SK-N-SH (cell line): ENCODE measurements around the gene CDH22. TPM values are rescaled to one million over a fixed set of nuclear protein-coding genes. Genes with fewer than 3 reads are reported as not detected.

ENCODE experiments used
- CTCF ChIA-PET: fragments of 300-600, 350-600 bp; formaldehyde crosslinking; extraction: SDS; loops from one replicate; lab custom pipeline; 2021; lab: Yijun Ruan, JAX
- POLR2A ChIA-PET: fragments of 350-600 bp; sonication (Branson Sonifier 250); formaldehyde crosslinking; extraction: SDS; loops from one replicate; lab custom pipeline; 2020; ENCODE audit warnings: antibody characterized with exemption, inconsistent platforms; lab: Yijun Ruan, JAX
- DNase-seq: peaks from one replicate; pipeline ENCODE4 v3.0.0; 2012
- H2AFZ ChIP-seq: fragments of 200-600 bp; sonication (generic); 2 replicates; pipeline ENCODE4 v1.8.1; 2016; ENCODE audit warnings: antibody characterized with exemption, mild to moderate bottlenecking, low read depth
- H3F3A ChIP-seq: fragments of 200-600 bp; sonication (generic); replicated peaks from 2 replicates; pipeline ENCODE3; 2016; ENCODE audit warnings: antibody characterized with exemption, mild to moderate bottlenecking; ENCODE audit not compliant: insufficient read depth
- H3K27ac ChIP-seq, 2 experiments: fragments of 200-500 bp in 1 of 2; fragments of 200-600 bp in 1 of 2; sonication (Bioruptor generic) in 1 of 2; sonication (generic), shearing (Covaris generic) in 1 of 2; 2 replicates each; pipeline versions ENCODE4 v1.5.1 to v1.6.1; 2014 to 2016; ENCODE audit warnings: low read depth in 2 of 2, inconsistent platforms in 1 of 2, low read length in 1 of 2, mild to moderate bottlenecking in 1 of 2, mixed read lengths in 1 of 2
- H3K27me3 ChIP-seq: fragments of 200-600 bp; sonication (generic), shearing (Covaris generic); 2 replicates; pipeline ENCODE4 v1.6.1; 2016; ENCODE audit warnings: mixed run types; ENCODE audit not compliant: insufficient read depth
- H3K36me3 ChIP-seq, 2 experiments: fragments of 200-500 bp in 1 of 2; fragments of 200-600 bp in 1 of 2; sonication (Bioruptor generic) in 1 of 2; sonication (generic) in 1 of 2; replicated peaks in 1 of 2; 2 replicates each; pipeline versions ENCODE3 to v1.5.1; 2014 to 2016; ENCODE audit warnings: low read length in 1 of 2, mild to moderate bottlenecking in 1 of 2; ENCODE audit not compliant: insufficient read depth in 2 of 2, control insufficient read depth in 1 of 2
- H3K4me1 ChIP-seq, 2 experiments: fragments of 200-500 bp in 1 of 2; fragments of 200-600 bp in 1 of 2; sonication (Bioruptor generic) in 1 of 2; sonication (generic), shearing (Covaris generic) in 1 of 2; 2 replicates each; pipeline versions ENCODE4 v1.5.1 to v1.6.1; 2014 to 2016; ENCODE audit warnings: low read depth in 1 of 2, low read length in 1 of 2, mixed run types in 1 of 2; ENCODE audit not compliant: insufficient read depth in 2 of 2, control insufficient read depth in 1 of 2
- H3K4me2 ChIP-seq: fragments of 200-600 bp; sonication (generic), shearing (Covaris generic); 2 replicates; pipeline ENCODE4 v1.6.1; 2017; ENCODE audit warnings: mixed run types
- H3K4me3 ChIP-seq, 2 experiments: fragments of 200-500 bp in 1 of 2; fragments of 200-600 bp in 1 of 2; sonication (Bioruptor generic) in 1 of 2; sonication (generic), shearing (Covaris generic) in 1 of 2; 2 replicates each; pipeline versions ENCODE4 v1.5.1 to v1.8.1; 2014 to 2016; ENCODE audit warnings: low read depth in 2 of 2, inconsistent platforms in 1 of 2, low read length in 1 of 2, mild to moderate bottlenecking in 1 of 2, mixed read lengths in 1 of 2, moderate library complexity in 1 of 2
- H3K79me2 ChIP-seq: fragments of 200-600 bp; sonication (generic); 2 replicates; pipeline ENCODE4 v1.8.1; 2017; ENCODE audit warnings: mild to moderate bottlenecking; ENCODE audit not compliant: insufficient read depth
- H3K9ac ChIP-seq: fragments of 200-600 bp; sonication (generic); 2 replicates; pipeline ENCODE4 v1.6.1; 2017; ENCODE audit warnings: mixed run types
- H3K9me2 ChIP-seq: fragments of 200-600 bp; sonication (generic); 2 replicates; pipeline ENCODE4 v1.6.1; 2017; ENCODE audit warnings: mixed run types
- H3K9me3 ChIP-seq: fragments of 200-600 bp; sonication (generic); 2 replicates; pipeline ENCODE4 v1.6.1; 2017; ENCODE audit warnings: mixed run types, mild to moderate bottlenecking, moderate library complexity
- H4K20me1 ChIP-seq: fragments of 200-600 bp; sonication (generic); 2 replicates; pipeline ENCODE4 v1.6.1; 2017; ENCODE audit warnings: mild to moderate bottlenecking, mixed run types; ENCODE audit not compliant: insufficient read depth
- ELF1 ChIP-seq: IDR thresholded peaks from 2 replicates; pipeline ENCODE4 v1.4.0; 2012
- EP300 ChIP-seq, 2 experiments: IDR thresholded peaks; 2 replicates each; pipeline versions ENCODE4 v1.4.0 to v1.6.1; 2012; ENCODE audit warnings: borderline replicate concordance in 1 of 2, low read depth in 1 of 2, low read length in 1 of 2
- EZH2phosphoT487 ChIP-seq: fragments of 200-600 bp; sonication (generic); IDR thresholded peaks from 2 replicates; pipeline ENCODE4 v1.6.1; 2017; ENCODE audit warnings: low read depth, mixed run types, mild to moderate bottlenecking, antibody characterized with exemption, moderate library complexity, borderline replicate concordance
- JUND ChIP-seq: IDR thresholded peaks from 2 replicates; pipeline ENCODE4 v1.4.0; 2012
- MXI1 ChIP-seq: IDR thresholded peaks from 2 replicates; pipeline ENCODE4 v1.6.1; 2012; ENCODE audit warnings: mild to moderate bottlenecking, low read depth, low read length, improper control_type of control experiment
- NFIC ChIP-seq: IDR thresholded peaks from 2 replicates; pipeline ENCODE4 v1.4.0; 2012; ENCODE audit warnings: borderline replicate concordance
- PBX3 ChIP-seq: IDR thresholded peaks from 2 replicates; pipeline ENCODE4; 2012
- RAD21 ChIP-seq: IDR thresholded peaks from 2 replicates; pipeline ENCODE4 v1.6.1; 2012; ENCODE audit warnings: mild to moderate bottlenecking, low read length
- RCOR1 ChIP-seq: fragments of 150-350 bp; IDR thresholded peaks from 2 replicates; pipeline ENCODE4 v1.6.1; 2017; ENCODE audit warnings: antibody characterized with exemption, low read length
- SMC3 ChIP-seq: IDR thresholded peaks from 2 replicates; pipeline ENCODE4 v1.6.1; 2012; ENCODE audit warnings: low read depth, low read length, improper control_type of control experiment
- TAF1 ChIP-seq: IDR thresholded peaks from 2 replicates; pipeline ENCODE4 v1.6.1; 2012; ENCODE audit warnings: low read depth, mild to moderate bottlenecking, low read length, moderate library complexity, borderline replicate concordance
- USF1 ChIP-seq: IDR thresholded peaks from 2 replicates; pipeline ENCODE4 v1.4.0; 2012; ENCODE audit warnings: low read depth, borderline replicate concordance
- YY1 ChIP-seq: IDR thresholded peaks from 2 replicates; pipeline ENCODE4 v1.4.0; 2012; ENCODE audit warnings: low read depth, mild to moderate bottlenecking
- WGBS: methylation state at CpG from one replicate; pipeline ENCODE4 v1.1.6; 2017; ENCODE audit warnings: low lambda C conversion rate; 5-methylcytosine and 5-hydroxymethylcytosine counted together
- polyA plus RNA-seq, 3 experiments: library from polyadenylated mRNA; depleted of rRNA; stranded (reverse); fragments of >200 nt; gene quantifications; 2 replicates each; pipeline ENCODE4 v1.2.3, GENCODE V29; 2012
- TF ChIP-seq, protein P1 (sequence below): IDR thresholded peaks from 2 replicates; pipeline ENCODE4 v1.6.1; 2012; ENCODE audit warnings: mild to moderate bottlenecking, low read depth, low read length, moderate library complexity
- TF ChIP-seq, protein P2 (sequence below): fragments of 150-350 bp; IDR thresholded peaks from 2 replicates; pipeline ENCODE4 v1.6.1; 2016; ENCODE audit warnings: mild to moderate bottlenecking, low read depth, low read length

Gene CDH22
- polyA plus RNA-seq, 1 of the 3 experiments (the other 2 are of a cell fraction), result not detected

DNA sequence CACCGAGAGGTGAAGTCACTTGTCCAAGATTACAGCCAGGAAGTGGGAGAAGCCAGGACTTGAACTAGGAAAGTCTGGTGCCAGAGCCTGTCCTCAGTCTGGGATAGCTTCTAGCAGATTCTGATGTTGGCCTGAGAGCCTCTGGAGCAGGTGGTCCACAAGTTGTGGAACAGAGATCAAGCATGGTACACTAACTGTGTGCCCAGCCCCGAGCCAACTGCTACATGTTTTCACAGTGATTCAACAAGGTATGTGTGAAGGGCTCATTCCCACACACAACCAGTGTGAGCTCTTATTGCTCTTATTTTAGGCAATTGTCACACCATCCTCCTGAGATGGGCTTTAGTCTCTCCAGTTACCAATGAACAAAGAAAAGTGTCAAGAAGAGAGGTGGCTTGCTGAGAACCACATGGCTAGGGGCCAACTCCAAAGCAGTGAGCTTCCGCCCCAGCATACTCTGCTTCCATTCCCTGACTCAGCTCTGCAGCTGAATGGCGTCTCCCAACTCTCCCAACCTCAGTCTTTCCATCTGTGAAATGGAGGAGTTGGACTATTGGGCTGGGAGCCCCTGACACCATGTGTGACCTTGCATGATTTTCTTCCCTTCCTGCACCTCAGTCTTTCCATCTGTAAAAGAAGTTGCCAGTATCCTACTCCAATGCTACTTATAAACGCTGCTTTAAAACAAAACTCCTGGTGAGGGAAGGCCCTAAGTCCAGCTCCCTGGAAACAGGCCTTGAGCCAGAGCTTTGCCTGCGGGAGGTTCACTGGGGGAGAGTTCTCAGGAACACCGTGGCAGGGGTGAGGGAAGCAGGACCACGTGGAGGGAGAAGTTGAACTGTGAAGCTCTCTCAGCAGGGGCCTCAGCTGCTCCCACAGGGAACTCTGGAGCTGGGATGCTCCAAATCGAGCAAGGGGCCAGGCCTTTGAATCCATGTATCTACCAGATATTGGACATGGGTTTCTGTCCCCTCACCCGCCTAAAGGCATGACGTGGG, 40.9 kb downstream of the CDH22 start (continued):
- TF ChIP-seq, protein P1, sequence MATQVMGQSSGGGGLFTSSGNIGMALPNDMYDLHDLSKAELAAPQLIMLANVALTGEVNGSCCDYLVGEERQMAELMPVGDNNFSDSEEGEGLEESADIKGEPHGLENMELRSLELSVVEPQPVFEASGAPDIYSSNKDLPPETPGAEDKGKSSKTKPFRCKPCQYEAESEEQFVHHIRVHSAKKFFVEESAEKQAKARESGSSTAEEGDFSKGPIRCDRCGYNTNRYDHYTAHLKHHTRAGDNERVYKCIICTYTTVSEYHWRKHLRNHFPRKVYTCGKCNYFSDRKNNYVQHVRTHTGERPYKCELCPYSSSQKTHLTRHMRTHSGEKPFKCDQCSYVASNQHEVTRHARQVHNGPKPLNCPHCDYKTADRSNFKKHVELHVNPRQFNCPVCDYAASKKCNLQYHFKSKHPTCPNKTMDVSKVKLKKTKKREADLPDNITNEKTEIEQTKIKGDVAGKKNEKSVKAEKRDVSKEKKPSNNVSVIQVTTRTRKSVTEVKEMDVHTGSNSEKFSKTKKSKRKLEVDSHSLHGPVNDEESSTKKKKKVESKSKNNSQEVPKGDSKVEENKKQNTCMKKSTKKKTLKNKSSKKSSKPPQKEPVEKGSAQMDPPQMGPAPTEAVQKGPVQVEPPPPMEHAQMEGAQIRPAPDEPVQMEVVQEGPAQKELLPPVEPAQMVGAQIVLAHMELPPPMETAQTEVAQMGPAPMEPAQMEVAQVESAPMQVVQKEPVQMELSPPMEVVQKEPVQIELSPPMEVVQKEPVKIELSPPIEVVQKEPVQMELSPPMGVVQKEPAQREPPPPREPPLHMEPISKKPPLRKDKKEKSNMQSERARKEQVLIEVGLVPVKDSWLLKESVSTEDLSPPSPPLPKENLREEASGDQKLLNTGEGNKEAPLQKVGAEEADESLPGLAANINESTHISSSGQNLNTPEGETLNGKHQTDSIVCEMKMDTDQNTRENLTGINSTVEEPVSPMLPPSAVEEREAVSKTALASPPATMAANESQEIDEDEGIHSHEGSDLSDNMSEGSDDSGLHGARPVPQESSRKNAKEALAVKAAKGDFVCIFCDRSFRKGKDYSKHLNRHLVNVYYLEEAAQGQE, result no peak
- no peak for TF ChIP-seq EP300 (IDR thresholded peaks at IDR 0.05; ENCODE audit: borderline replicate concordance in 1 of 2, low read depth in 1 of 2, low read length in 1 of 2)
- no peak for TF ChIP-seq USF1
- no peak for TF ChIP-seq JUND
- TF ChIP-seq RCOR1, result no peak
- TF ChIP-seq, protein P2, sequence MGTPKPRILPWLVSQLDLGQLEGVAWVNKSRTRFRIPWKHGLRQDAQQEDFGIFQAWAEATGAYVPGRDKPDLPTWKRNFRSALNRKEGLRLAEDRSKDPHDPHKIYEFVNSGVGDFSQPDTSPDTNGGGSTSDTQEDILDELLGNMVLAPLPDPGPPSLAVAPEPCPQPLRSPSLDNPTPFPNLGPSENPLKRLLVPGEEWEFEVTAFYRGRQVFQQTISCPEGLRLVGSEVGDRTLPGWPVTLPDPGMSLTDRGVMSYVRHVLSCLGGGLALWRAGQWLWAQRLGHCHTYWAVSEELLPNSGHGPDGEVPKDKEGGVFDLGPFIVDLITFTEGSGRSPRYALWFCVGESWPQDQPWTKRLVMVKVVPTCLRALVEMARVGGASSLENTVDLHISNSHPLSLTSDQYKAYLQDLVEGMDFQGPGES, result no peak
- no peak for TF ChIP-seq YY1
- TF ChIP-seq RAD21, result no peak
- no peak for TF ChIP-seq EZH2phosphoT487

- CTCF ChIA-PET, result interaction anchor here (0.6 to 4.3 kb wide), 2 partner anchors 83 to 177 kb away, joined by 4 to 16 read pairs; no protein-coding TSS in a partner anchor
- no peaks in the 10 kb centered on the region for H3K9me3 ChIP-seq
- H3K36me3 ChIP-seq, result no peaks in the 10 kb centered on the region
- no peak overlapping the region for H3K4me2 ChIP-seq
- H3K4me1 ChIP-seq, result peaks cover 0 to 9% of the 10 kb centered on the region in 2 experiments; a peak in 1 of 4 replicates
- no peak for DNase-seq
- TF ChIP-seq MXI1, result no peak
- no peak for TF ChIP-seq SMC3
- TF ChIP-seq TAF1, result no peak
- TF ChIP-seq NFIC, result no peak
- no peak for TF ChIP-seq ELF1
- TF ChIP-seq PBX3, result no peak
- H3K4me3 ChIP-seq, result no peak overlapping the region
- POLR2A ChIA-PET, result no interaction called here
- no peaks in the 10 kb centered on the region for H3K79me2 ChIP-seq
- WGBS, result 49% methylated on average over 2 of the region's 2 CpGs
- H3K27ac ChIP-seq, result no peak overlapping the region
- no peaks in the 10 kb centered on the region for H4K20me1 ChIP-seq
- H3K9ac ChIP-seq, result no peak overlapping the region
- no peak overlapping the region for H2AFZ ChIP-seq
- no peaks in the 10 kb centered on the region for H3K9me2 ChIP-seq
- H3K27me3 ChIP-seq, result no peaks in the 10 kb centered on the region
- no peaks in the 10 kb centered on the region for H3F3A ChIP-seq
Observed at GRCh38 chr20:46265539-46265938, 42.8 kb downstream of the CDH22 start.
